ENCODE measurements around the gene VPS39.

Gene VPS39

GRCh38 chr15:42157981-42158765, 49.9 kb downstream of the VPS39 start:
- no peak for DNase-seq (ENCODE audit: low read depth in 2 of 2)

DNA sequence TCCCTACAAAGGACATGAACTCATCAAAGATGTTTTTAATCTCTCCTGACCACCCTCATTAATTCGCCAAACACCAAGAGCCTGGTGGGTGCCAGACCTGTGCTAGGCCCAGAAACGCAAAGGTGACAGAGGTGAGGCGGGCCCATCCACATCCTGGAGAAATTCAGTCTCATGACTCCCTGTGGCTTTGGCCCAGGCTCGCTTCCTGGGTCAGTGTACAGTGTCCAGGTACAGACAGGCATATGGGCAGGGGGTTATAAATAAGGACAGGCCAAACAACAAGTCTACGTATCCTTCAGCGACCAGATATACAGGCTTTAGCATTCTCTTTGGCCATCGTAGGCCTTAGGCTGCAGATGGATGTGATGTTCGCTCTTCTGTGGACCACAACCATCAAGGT, 50.7 kb downstream of the VPS39 start:
- DNase-seq (ENCODE audit: low read depth in 2 of 2) = no peak

GRCh38 chr15:42156243-42156922, 51.7 kb downstream of the VPS39 start, which contains the start of gene PLA2G4F:
PLA2G4F (minus strand) TSS chr15:42156636; CDS start chr15:42156549, 87 bp downstream.
- no peak for DNase-seq (ENCODE audit: low read depth in 2 of 2)

DNA sequence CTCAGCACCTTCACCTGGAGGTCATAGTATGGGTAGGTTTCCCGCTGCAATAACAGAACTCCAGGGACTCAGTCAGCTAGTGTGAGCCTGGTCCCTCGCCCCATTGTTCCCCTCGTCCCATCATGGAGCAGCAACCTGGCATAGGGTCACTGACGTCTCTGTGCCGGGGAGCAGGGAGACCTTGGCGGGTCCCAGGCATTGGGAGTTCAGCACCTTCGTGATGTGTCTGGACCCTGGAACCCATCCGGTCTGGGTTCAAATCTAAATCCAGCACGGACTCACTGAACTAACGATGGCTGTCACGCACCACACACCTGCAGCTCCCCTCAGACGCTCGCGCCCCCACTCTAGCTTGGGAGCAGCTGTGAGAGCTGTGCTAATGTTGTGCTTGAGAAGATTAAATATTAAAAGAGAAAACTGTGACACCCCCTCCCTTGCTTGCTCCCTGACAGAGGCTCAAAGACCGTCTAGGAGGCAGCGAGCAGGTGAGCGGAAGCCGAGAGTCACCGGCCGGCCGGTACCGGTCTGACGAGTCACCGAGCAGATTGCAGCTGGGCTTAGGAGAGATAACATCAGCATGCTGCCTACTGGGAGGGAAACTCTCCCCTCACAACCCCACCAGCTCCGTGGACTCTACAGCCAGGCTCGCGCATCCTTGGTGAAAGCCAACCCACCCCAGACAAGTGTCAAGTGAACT, 52.4 kb downstream of the VPS39 start:
- DNase-seq (ENCODE audit: low read depth in 2 of 2) = no peak

DNA sequence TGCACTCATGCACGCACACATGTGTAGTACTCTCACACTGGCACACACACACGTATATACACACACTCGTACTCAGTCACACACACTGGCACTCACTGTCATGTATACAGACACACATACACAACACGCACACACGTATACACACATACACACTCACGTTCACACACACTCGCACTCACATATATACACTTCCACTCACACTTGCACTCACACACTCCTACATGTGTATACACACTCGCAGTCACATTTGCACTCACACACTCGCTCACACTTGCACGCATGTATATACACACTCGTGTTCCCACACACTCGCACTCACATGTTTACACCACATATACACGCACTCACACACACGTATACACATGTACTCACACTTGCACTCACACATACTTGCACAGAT, 53.1 kb downstream of the VPS39 start:
- DNase-seq (ENCODE audit: low read depth in 2 of 2) = no peak

DNA sequence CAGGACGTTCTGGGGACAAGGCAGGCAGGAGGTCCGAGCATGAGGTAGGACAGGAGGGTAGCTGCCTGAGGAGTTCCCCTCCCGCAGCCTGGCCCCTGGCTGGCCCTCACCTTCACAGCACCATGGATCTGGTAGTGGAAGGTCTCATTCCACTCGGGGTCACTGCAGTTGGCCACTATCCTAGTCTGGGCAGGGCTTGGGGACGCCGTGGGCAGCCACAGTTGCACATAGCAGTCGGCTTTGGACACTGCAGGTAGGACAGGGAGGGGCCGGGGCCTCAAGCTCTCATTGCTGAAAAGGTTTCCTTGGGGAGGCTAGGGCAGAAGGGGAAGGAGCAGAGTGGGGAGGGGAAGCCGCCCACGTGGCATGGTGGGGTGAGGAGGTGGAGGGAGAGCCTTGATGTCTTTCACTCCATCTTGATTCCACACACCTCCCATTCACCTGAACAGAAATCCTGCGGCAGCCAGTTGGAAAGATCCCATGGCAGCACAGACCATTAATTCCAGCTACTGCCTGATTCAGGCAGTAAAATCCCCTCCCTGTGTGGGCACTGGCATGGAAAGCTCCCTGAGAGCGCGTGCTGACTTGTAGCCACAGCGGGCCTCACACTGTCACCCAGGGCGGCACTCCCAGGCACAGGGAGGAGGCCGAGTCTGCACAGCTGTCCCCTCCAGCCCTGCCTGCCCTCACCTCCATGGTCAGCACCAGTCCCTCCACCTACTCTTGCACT, 53.7 kb downstream of the VPS39 start:
- DNase-seq (ENCODE audit: low read depth in 2 of 2) = no peak

GRCh38 chr15:42153874-42154211, 54.3 kb downstream of the VPS39 start:
- DNase-seq (ENCODE audit: low read depth in 2 of 2) = no peak

DNA sequence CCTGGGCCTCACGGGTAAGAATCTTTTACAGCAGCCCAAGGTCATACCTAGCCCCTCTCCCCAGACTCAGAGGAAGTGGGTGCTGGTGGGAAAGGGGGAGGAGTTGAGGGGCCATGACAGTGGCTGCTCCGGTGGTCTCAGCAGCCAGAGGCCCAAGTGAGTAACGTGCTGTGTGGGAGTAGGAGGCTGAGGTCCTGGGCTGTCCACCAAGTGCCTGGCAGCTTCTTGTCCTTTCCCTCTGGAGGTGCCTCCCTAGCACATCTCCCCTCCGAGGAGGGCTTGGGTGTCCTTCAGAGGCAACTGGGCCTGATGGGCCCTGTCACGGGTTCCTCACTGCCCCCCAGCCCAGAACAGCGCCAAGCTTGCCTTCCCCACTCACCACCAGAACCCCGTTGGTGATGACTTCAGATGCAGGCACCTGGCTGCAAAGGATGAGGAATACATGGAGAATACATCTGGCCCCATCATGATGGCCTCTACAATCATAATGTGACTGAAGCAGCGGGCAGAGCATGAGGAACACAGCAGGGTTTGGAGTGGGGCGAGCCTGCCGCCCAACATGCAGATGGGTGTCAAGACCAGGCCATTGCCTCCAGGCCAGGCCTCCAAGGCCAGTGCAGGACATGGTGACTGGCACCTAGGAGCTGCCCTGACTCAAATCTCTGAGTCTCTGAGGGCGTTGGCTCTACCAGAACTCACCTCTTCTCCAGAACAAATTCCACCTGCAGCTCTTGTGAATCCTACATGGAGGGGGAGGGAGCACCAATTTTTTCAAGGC, 55.0 kb downstream of the VPS39 start:
- no peak for DNase-seq (ENCODE audit: low read depth in 2 of 2)

GRCh38 chr15:42152196-42152920, 55.7 kb downstream of the VPS39 start:
- DNase-seq (ENCODE audit: low read depth in 2 of 2) = no peak

DNA sequence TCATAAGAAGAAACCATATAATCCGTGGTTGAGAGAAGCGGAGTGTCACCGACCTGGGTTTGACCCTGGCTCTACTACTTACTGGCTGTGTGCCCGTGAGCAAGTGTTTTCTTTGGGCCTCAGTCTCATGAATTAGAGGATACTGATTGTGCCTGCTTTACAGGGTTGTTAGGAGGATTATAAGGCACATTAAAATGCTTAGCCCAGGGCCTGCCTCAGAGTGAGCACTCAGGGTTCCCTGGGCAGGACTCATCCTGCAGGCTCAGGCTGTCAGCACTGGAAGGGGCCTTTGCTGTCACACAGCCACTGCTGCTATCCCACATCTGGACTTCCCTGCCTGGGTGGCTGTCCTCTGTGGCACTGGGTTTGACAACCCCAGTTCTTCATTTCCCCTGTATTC, 56.4 kb downstream of the VPS39 start:
- DNase-seq (ENCODE audit: low read depth in 2 of 2) = no peak

- no peak for DNase-seq (ENCODE audit: low read depth in 2 of 2)
These were observed 57.0 kb downstream of the VPS39 start for GRCh38 chr15:42151141-42151561.

DNA sequence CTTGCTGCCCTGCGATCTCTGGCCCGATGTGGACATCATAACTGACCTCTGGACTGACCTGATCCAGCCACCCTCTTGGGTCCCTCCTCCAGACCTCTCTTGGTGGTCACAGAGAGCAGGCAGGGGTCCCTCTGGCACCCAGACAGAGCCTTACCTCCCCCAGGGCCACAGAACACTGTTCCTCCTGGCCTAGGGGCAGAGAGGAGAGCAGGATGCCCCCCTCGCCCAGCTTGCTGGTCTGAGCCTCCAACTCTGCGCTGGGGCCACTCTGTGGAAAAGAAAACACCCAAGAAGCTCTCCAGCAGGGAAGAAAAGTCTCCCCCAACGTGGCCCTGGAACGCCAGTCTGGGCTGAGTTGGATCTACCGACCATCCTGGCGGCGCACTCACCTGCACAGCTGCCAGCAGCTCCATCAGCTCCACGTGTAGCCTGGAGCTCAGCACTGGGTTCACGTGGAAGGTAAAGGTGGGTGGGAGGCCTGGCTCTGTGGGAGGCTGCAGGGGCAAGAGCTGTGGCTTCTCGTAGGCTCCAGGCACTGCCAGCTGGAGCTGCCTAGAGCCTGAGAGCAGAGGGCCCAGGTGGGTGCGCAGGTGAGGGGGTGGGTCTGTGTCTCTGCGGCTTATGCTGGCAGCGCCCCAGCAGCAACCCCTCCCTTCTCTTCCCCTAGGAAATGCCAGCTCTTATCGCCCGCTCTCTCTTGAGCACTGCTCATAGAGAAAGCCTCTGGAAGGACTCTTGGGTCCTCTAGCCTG, 57.7 kb downstream of the VPS39 start:
- no peak for DNase-seq (ENCODE audit: low read depth in 2 of 2)

GRCh38 chr15:42149493-42150218, 58.4 kb downstream of the VPS39 start:
- no peak for DNase-seq (ENCODE audit: low read depth in 2 of 2)

DNA sequence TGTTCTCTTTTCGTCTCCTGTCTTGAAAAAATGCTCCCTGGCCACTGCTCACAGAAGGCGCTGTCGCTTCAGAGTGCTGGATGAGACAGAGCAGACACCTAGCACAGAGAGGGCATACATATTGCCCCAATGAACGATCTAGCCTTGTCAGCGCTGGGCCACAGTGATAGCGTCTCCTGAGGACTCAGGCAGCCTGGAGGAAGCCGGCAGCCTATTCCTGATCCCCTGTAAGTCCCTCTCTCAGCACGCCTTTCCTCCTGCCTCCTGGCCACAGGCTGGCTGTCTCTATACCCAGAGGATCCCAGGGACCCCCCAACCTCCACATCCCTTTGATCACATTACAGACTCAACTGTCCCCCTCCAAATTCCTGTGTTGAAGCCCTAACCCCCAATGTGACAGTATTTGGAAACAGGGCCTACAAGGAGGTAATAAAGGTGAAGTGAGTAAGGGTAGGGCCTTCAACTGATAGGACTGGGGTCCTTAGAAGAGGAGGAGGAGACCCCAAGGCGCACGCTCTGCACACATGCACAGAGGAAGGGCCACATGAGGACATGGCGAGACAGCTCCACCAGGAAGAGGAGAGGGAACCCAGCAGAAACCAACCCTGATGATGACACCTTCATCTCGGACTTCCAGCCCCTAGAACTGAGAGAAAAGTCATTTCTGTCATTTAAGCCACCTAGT, 59.2 kb downstream of the VPS39 start:
- no peak for DNase-seq (ENCODE audit: low read depth in 2 of 2)

DNA sequence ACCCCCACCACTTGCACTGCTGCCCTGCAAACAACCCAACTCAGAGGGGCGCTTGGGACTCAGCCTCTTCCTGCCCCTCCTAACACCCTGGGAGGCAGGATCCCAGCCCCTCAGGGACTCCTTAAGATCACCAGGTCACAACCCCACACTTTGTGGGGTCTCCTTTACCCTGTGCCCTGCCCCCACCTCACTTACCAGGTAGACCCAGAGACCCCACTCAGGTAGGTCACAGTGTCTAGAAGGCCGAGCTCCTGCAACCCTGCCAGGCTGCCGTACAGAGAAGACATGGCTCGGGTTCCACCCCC, 60.7 kb downstream of the VPS39 start:
- no peak for DNase-seq (ENCODE audit: low read depth in 2 of 2)

- no peak for DNase-seq (ENCODE audit: low read depth in 2 of 2)
These were observed 61.3 kb downstream of the VPS39 start for GRCh38 chr15:42146551-42147430.

GRCh38 chr15:42145546-42146455, 62.3 kb downstream of the VPS39 start:
- no peak for DNase-seq (ENCODE audit: low read depth in 2 of 2)
